Endothelial cell of umbilical vein (primary cell): ENCODE measurements around the gene TGFBR2. TPM values are rescaled to one million over a fixed set of nuclear protein-coding genes. Genes with fewer than 3 reads are reported as not detected.

Source experiments
- BruUV-seq: library from RNA; stranded (reverse); fragments of 400-500 nt; replicated peaks from 2 replicates; lab custom pipeline; 2021; lab: Mats Ljungman, UMichigan
- CTCF ChIA-PET: fragments of 300-600, 350-600 bp; sonication (Branson Sonifier 250); formaldehyde crosslinking; loops from one replicate; lab custom pipeline; 2021; ENCODE audit warnings: antibody characterized with exemption, inconsistent platforms; lab: Charles Lee
- POLR2A ChIA-PET: fragments of 300-600, 350-600 bp; sonication (Branson Sonifier 250); formaldehyde crosslinking; loops from one replicate; lab custom pipeline; 2021; ENCODE audit warnings: antibody characterized with exemption, inconsistent platforms; lab: Charles Lee
- DNase-seq: peaks from one replicate; pipeline ENCODE4 v3.0.0-alpha.2; 2011; ENCODE audit warnings: low read depth, low spot score
- FAIRE-seq: peaks from 2 replicates; lab custom pipeline; 2011; peaks lifted over from hg19 to GRCh38; lab: Jason Lieb, UNC
- H2AFZ ChIP-seq: 2 replicates; pipeline ENCODE4 v1.6.0; 2012; ENCODE audit warnings: low read depth, low read length, control low read depth, inconsistent platforms
- H3K27ac ChIP-seq: 2 replicates; pipeline ENCODE4 v1.5.1; 2011; ENCODE audit warnings: low read depth, mild to moderate bottlenecking, control low read depth, low read length, moderate library complexity; ENCODE audit not compliant: insufficient read depth
- H3K27me3 ChIP-seq, 2 experiments: 2 replicates each; pipeline versions ENCODE4 v1.6.0 to v1.6.1; 2011; ENCODE audit warnings: low read length in 2 of 2, mixed read lengths in 1 of 2; ENCODE audit not compliant: control insufficient read depth in 2 of 2, insufficient read depth in 2 of 2
- H3K36me3 ChIP-seq, 2 experiments: 2 replicates in 1 of 2; 3 replicates in 1 of 2; pipeline ENCODE4 v1.5.1; 2011; ENCODE audit warnings: low read length in 2 of 2, mild to moderate bottlenecking in 1 of 2, moderate library complexity in 1 of 2; ENCODE audit not compliant: control insufficient read depth in 2 of 2, insufficient read depth in 2 of 2; ENCODE audit errors: extremely low read depth in 1 of 2
- H3K4me1 ChIP-seq: 3 replicates; pipeline ENCODE4 v1.5.1; 2011; ENCODE audit warnings: mild to moderate bottlenecking, low read length; ENCODE audit not compliant: control insufficient read depth, insufficient read depth; ENCODE audit errors: extremely low read depth
- H3K4me2 ChIP-seq: 2 replicates; pipeline ENCODE4 v1.6.1; 2011; ENCODE audit warnings: low read length, control low read depth, mixed read lengths; ENCODE audit not compliant: insufficient read depth
- H3K4me3 ChIP-seq, 3 experiments: fragments of 200-600 bp in 1 of 3; sonication (generic), shearing (Covaris generic) in 1 of 3; replicated peaks in 1 of 3; 2 replicates each; pipeline ENCODE4 v1.5.1; 2011 to 2016; ENCODE audit warnings: control low read depth in 3 of 3, low read length in 3 of 3, mild to moderate bottlenecking in 2 of 3, inconsistent platforms in 1 of 3, low read depth in 1 of 3, moderate library complexity in 1 of 3; ENCODE audit not compliant: insufficient read depth in 1 of 3
- H3K79me2 ChIP-seq: 2 replicates; pipeline ENCODE4 v1.6.0; 2012; ENCODE audit warnings: low read length, inconsistent platforms; ENCODE audit not compliant: control insufficient read depth, insufficient read depth
- H3K9ac ChIP-seq: replicated peaks from 2 replicates; pipeline ENCODE3; 2011; ENCODE audit warnings: low read length, control low read depth; ENCODE audit not compliant: insufficient read depth; ENCODE audit errors: extremely low read depth
- H3K9me1 ChIP-seq: replicated peaks from 3 replicates; pipeline ENCODE4 v1.6.0; 2011; ENCODE audit warnings: mild to moderate bottlenecking, low read length; ENCODE audit not compliant: control insufficient read depth, insufficient read depth; ENCODE audit errors: extremely low read depth
- H3K9me3 ChIP-seq: replicated peaks from 2 replicates; pipeline ENCODE4 v1.5.1; 2012; ENCODE audit warnings: low read length, inconsistent platforms; ENCODE audit not compliant: control insufficient read depth, insufficient read depth
- H4K20me1 ChIP-seq: replicated peaks from 2 replicates; pipeline ENCODE3; 2011; ENCODE audit warnings: mild to moderate bottlenecking, low read length; ENCODE audit not compliant: control insufficient read depth, insufficient read depth; ENCODE audit errors: extremely low read depth
- FOS ChIP-seq: IDR thresholded peaks from 2 replicates; pipeline ENCODE4 v1.6.1; 2011; ENCODE audit warnings: mild to moderate bottlenecking, low read length, moderate library complexity, borderline replicate concordance; ENCODE audit not compliant: insufficient read depth
- GATA2 ChIP-seq: IDR thresholded peaks from 2 replicates; pipeline ENCODE4 v1.7.0; 2011; ENCODE audit warnings: low read depth, mild to moderate bottlenecking, moderate library complexity, mixed read lengths, low read length; ENCODE audit not compliant: insufficient read length, insufficient read depth
- JUN ChIP-seq: IDR thresholded peaks from 2 replicates; pipeline ENCODE4 v1.6.1; 2011; ENCODE audit warnings: borderline replicate concordance, low read depth; ENCODE audit not compliant: insufficient read length, insufficient read depth
- MAX ChIP-seq: IDR thresholded peaks from 2 replicates; pipeline ENCODE4 v1.6.1; 2011; ENCODE audit not compliant: insufficient read depth, insufficient read length
- POLR2A ChIP-seq: IDR thresholded peaks from 2 replicates; pipeline ENCODE4 v1.6.1; 2012; ENCODE audit warnings: low read depth, mild to moderate bottlenecking, control low read depth, low read length
- dilution Hi-C: fragments of 300-500 bp; cut with MboI; formaldehyde crosslinking; loops from one replicate; pipeline ENCODE4 v1.15.0; 2019; ENCODE audit warnings: low sequenced_read_pairs; ENCODE audit not compliant: extremely low pct_ligation_motif_present
- intact Hi-C: fragments of 100-400 bp; cut with micrococcal nuclease; formaldehyde crosslinking; loops from one replicate; pipeline ENCODE4 v1.10.0; 2022
- polyA plus RNA-seq, 4 experiments: library from polyadenylated mRNA; depleted of rRNA in 3 of 4; stranded (reverse) in 3 of 4; unstranded in 1 of 4; fragments of >200 nt; gene quantifications; 2 replicates each; pipeline versions ENCODE4 v1.2.1 to v1.2.3, GENCODE V29; 2011 to 2012; ENCODE audit warnings: missing spikeins in 1 of 4
- total RNA-seq: library from RNA; stranded (reverse); gene quantifications from 2 replicates; pipeline ENCODE4 v1.2.3, GENCODE V29; 2021

The TGFBR2 gene
- total and polyA plus RNA-seq, 2 donors (not counting 3 experiments of a cell fraction or from before 2014, with no cell fraction given) = 227 to 250 TPM

- no peaks in the 10 kb centered on the region for H3K9me3 ChIP-seq
- ChIA-PET POLR2A (no interaction called here), CTCF (interaction anchor here (1.0 to 2.2 kb wide), 3 partner anchors 14 to 569 kb away, joined by 3 to 6 read pairs (median 3); no protein-coding TSS in a partner anchor)
- DNase-seq (no peak), FAIRE-seq (no peak)
- intact Hi-C loops (loop anchor here (5.0 kb wide), 1 partner anchor 454 kb away; no protein-coding TSS in a partner anchor), dilution Hi-C loops (loop anchor here (25.0 kb wide), 1 partner anchor 274 kb away; no protein-coding TSS in a partner anchor)
- peaks cover 0 to 2% of the 10 kb centered on the region in 2 experiments for H3K36me3 ChIP-seq
- peak overlapping the region; percentile 87 for H3K9ac ChIP-seq
- peak overlapping the region; percentile 98 for H3K4me2 ChIP-seq
- H3K79me2 ChIP-seq = peaks cover 92% of the 10 kb centered on the region
- peak overlapping the region in 2 of 3 experiments; percentile 9 to 99 for H3K4me3 ChIP-seq
- H3K9me1 ChIP-seq = no peaks in the 10 kb centered on the region
- peaks cover 72% of the 10 kb centered on the region for H3K4me1 ChIP-seq
- BruUV-seq = no TSS peak
- peak overlapping the region; percentile 85 for H3K27ac ChIP-seq
- no peaks in the 10 kb centered on the region for H3K27me3 ChIP-seq
- H2AFZ ChIP-seq = no peak overlapping the region
- TF ChIP-seq MAX = no peak
- peak; percentile 21 for TF ChIP-seq POLR2A
- H4K20me1 ChIP-seq = peaks cover 2% of the 10 kb centered on the region
These were observed 4.4 kb downstream of the TGFBR2 start for GRCh38 chr3:30610702-30611368.

GRCh38 chr3:30611613-30612436 lies 5.4 kb downstream of the TGFBR2 start:
- Histone ChIP-seq H3K27ac (peak overlapping the region; percentile 25), H3K27me3 (no peaks in the 10 kb centered on the region), H3K4me2 (peak overlapping the region; percentile 98), H3K9me1 (no peaks in the 10 kb centered on the region), H3K9me3 (no peaks in the 10 kb centered on the region), H4K20me1 (peaks cover 5% of the 10 kb centered on the region), H2AFZ (no peak overlapping the region), H3K4me1 (peaks cover 78% of the 10 kb centered on the region), H3K36me3 (peaks cover 0 to 4% of the 10 kb centered on the region in 2 experiments), H3K79me2 (peaks cover 99% of the 10 kb centered on the region), H3K9ac (no peak overlapping the region), H3K4me3 (peak overlapping the region in 1 of 3 experiments; percentile 16)
- ChIA-PET POLR2A (interaction anchor here (0.9 kb wide), 1 partner anchor 52 kb away, joined by 3 read pairs; no protein-coding TSS in a partner anchor), CTCF (interaction anchor here (2.2 to 2.3 kb wide), 2 partner anchors 67 to 569 kb away, joined by 6 to 8 read pairs; no protein-coding TSS in a partner anchor)
- TF ChIP-seq POLR2A = no peak
- peak; percentile 79 for TF ChIP-seq FOS
- peak; percentile 31 for TF ChIP-seq GATA2
- peak; percentile 75 for TF ChIP-seq JUN
- no peak for FAIRE-seq
- intact Hi-C loops (loop anchor here (5.0 kb wide), 1 partner anchor 455 kb away; no protein-coding TSS in a partner anchor), dilution Hi-C loops (loop anchor here (25.0 kb wide), 1 partner anchor 275 kb away; no protein-coding TSS in a partner anchor)
- no peak for DNase-seq
- BruUV-seq = no TSS peak
